Measurements from ENCODE around the gene LOXHD1.

- TF ChIP-seq CTCF (IDR thresholded peaks at IDR 0.05) (no peak), POLR2A (IDR thresholded peaks at IDR 0.05) (no peak)
Observed at GRCh38 chr18:46688853-46689525, 32.0 kb upstream of the LOXHD1 start.
